Neural cell (in vitro differentiated cells): ENCODE results near the gene NME4. TPM values are rescaled to one million over a fixed set of nuclear protein-coding genes. Genes with fewer than 3 reads are reported as not detected.

Experiments
- H2AFZ ChIP-seq: fragments of 200-600, 300-800 bp; sonication (generic), shearing (Covaris generic); 2 replicates; pipeline ENCODE4 v1.6.0; 2014; ENCODE audit warnings: low read depth, mild to moderate bottlenecking, antibody characterized with exemption, low read length, moderate library complexity
- H3F3A ChIP-seq: fragments of 200-600 bp; shearing (Covaris generic); 2 replicates; pipeline ENCODE4 v1.6.1; 2016; ENCODE audit warnings: mild to moderate bottlenecking, moderate library complexity, mixed read lengths, antibody characterized with exemption, low read length; ENCODE audit not compliant: insufficient read depth, poor library complexity, severe bottlenecking
- H3K27ac ChIP-seq: fragments of 200-600, 300-800 bp; sonication (generic), shearing (Covaris generic); 2 replicates; pipeline ENCODE4 v1.5.1; 2014; ENCODE audit warnings: mild to moderate bottlenecking, low read length, moderate library complexity
- H3K27me3 ChIP-seq: fragments of 300-800, 200-600 bp; sonication (generic), shearing (Covaris generic); 2 replicates; pipeline ENCODE4 v1.6.0; 2014; ENCODE audit warnings: mild to moderate bottlenecking, low read depth, low read length, moderate library complexity; ENCODE audit not compliant: insufficient read depth
- H3K36me3 ChIP-seq: fragments of 300-800, 200-600 bp; sonication (generic), shearing (Covaris generic); 2 replicates; pipeline ENCODE4 v1.5.1; 2014; ENCODE audit warnings: mild to moderate bottlenecking, antibody characterized with exemption, low read length, moderate library complexity; ENCODE audit not compliant: insufficient read depth
- H3K4me2 ChIP-seq: fragments of 300-800, 200-600 bp; sonication (generic), shearing (Covaris generic); 2 replicates; pipeline ENCODE4 v1.6.0; 2014; ENCODE audit warnings: mild to moderate bottlenecking, low read length
- H3K4me3 ChIP-seq: fragments of 300-800, 200-600 bp; sonication (generic), shearing (Covaris generic); 2 replicates; pipeline ENCODE4 v1.5.1; 2014; ENCODE audit warnings: mild to moderate bottlenecking, low read length, moderate library complexity
- H3K79me2 ChIP-seq: fragments of 200-600 bp; shearing (Covaris generic); replicated peaks from 2 replicates; pipeline ENCODE4 v1.6.0; 2014; ENCODE audit warnings: mild to moderate bottlenecking, low read length, moderate library complexity; ENCODE audit not compliant: insufficient read depth
- H3K9ac ChIP-seq: fragments of 300-800, 200-600 bp; sonication (generic), shearing (Covaris generic); 2 replicates; pipeline ENCODE4 v1.6.1; 2016; ENCODE audit warnings: mild to moderate bottlenecking, low read length, mixed read lengths
- H3K9me2 ChIP-seq: fragments of 200-600 bp; shearing (Covaris generic); 2 replicates; pipeline ENCODE4 v1.6.1; 2016; ENCODE audit warnings: mild to moderate bottlenecking, low read length, mixed read lengths; ENCODE audit not compliant: insufficient read depth
- H3K9me3 ChIP-seq: fragments of 200-600, 300-800 bp; sonication (generic), shearing (Covaris generic); 2 replicates; pipeline ENCODE4 v1.6.1; 2016; ENCODE audit warnings: mild to moderate bottlenecking, mixed run types, low read length, moderate library complexity, mixed read lengths
- H4K20me1 ChIP-seq: fragments of 200-600 bp; shearing (Covaris generic); 2 replicates; pipeline ENCODE4 v1.6.1; 2016; ENCODE audit warnings: mild to moderate bottlenecking, mixed run types; ENCODE audit not compliant: insufficient read depth
- CTCF ChIP-seq: fragments of 450-650 bp; IDR thresholded peaks from 2 replicates; pipeline ENCODE4 v1.5.1; 2014; ENCODE audit warnings: antibody characterized with exemption, mild to moderate bottlenecking, moderate library complexity; ENCODE audit not compliant: poor library complexity, severe bottlenecking
- EP300 ChIP-seq: fragments of 450-650 bp; conservative IDR thresholded peaks from 2 replicates; pipeline ENCODE4 v1.6.1; 2014; ENCODE audit warnings: antibody characterized with exemption, mild to moderate bottlenecking, moderate library complexity; ENCODE audit not compliant: poor library complexity, severe bottlenecking
- EZH2 ChIP-seq: fragments of 200-600, 300-800 bp; shearing (Covaris generic), sonication (generic); IDR thresholded peaks from 2 replicates; pipeline ENCODE4 v1.6.1; 2014; ENCODE audit warnings: antibody characterized with exemption, low read length, borderline replicate concordance, mild to moderate bottlenecking; ENCODE audit not compliant: insufficient read depth, poor library complexity, severe bottlenecking
- MXI1 ChIP-seq: fragments of 450-650 bp; conservative IDR thresholded peaks from 2 replicates; pipeline ENCODE4 v1.6.1; 2014; ENCODE audit warnings: antibody characterized with exemption, mild to moderate bottlenecking; ENCODE audit not compliant: poor library complexity, severe bottlenecking
- POLR2AphosphoS5 ChIP-seq: IDR thresholded peaks from 2 replicates; pipeline ENCODE4 v1.6.1; 2012
- RAD21 ChIP-seq: fragments of 450-650 bp; conservative IDR thresholded peaks from 2 replicates; pipeline ENCODE4 v1.6.1; 2014; ENCODE audit warnings: antibody characterized with exemption, mild to moderate bottlenecking, moderate library complexity
- REST ChIP-seq: IDR thresholded peaks from 2 replicates; pipeline ENCODE4 v1.6.1; 2012; ENCODE audit warnings: borderline replicate concordance
- SMC3 ChIP-seq: fragments of 450-650 bp; conservative IDR thresholded peaks from 2 replicates; pipeline ENCODE4 v1.6.1; 2014; ENCODE audit warnings: antibody characterized with exemption, mild to moderate bottlenecking, moderate library complexity; ENCODE audit not compliant: poor library complexity
- TAF1 ChIP-seq: IDR thresholded peaks from 2 replicates; pipeline ENCODE4 v1.6.1; 2012; ENCODE audit warnings: low read depth
- polyA plus RNA-seq: library from polyadenylated mRNA; depleted of rRNA; stranded (reverse); fragments of >200 nt; gene quantifications from 2 replicates; pipeline ENCODE4 v1.2.3, GENCODE V29; 2014

NME4 gene
- polyA plus RNA-seq, 1 donor from 2014 or later = 65.2 TPM

- Histone ChIP-seq H4K20me1 (no peaks in the 10 kb centered on the region), H3K9me2 (no peaks in the 10 kb centered on the region), H2AFZ (no peak overlapping the region), H3K9ac (no peak overlapping the region), H3K79me2 (no peaks in the 10 kb centered on the region), H3K4me2 (no peak overlapping the region), H3F3A (no peaks in the 10 kb centered on the region), H3K27me3 (no peaks in the 10 kb centered on the region), H3K27ac (no peak overlapping the region), H3K36me3 (no peaks in the 10 kb centered on the region), H3K4me3 (no peak overlapping the region), H3K9me3 (no peaks in the 10 kb centered on the region)
- TF ChIP-seq EZH2 (no peak), SMC3 (no peak), TAF1 (no peak), REST (no peak), EP300 (no peak), POLR2AphosphoS5 (no peak), RAD21 (no peak), CTCF (no peak), MXI1 (no peak)
These were observed 29.6 kb upstream of the NME4 start for GRCh38 chr16:367333-367903.

- Histone ChIP-seq H3K79me2 (no peaks in the 10 kb centered on the region), H3K4me3 (peak overlapping the region; percentile 61), H3K4me2 (no peak overlapping the region), H4K20me1 (no peaks in the 10 kb centered on the region), H3K27me3 (no peaks in the 10 kb centered on the region), H3K9ac (no peak overlapping the region), H3F3A (no peaks in the 10 kb centered on the region), H2AFZ (no peak overlapping the region), H3K36me3 (no peaks in the 10 kb centered on the region), H3K9me3 (no peaks in the 10 kb centered on the region), H3K9me2 (no peaks in the 10 kb centered on the region), H3K27ac (no peak overlapping the region)
- TF ChIP-seq POLR2AphosphoS5 (no peak), TAF1 (no peak), SMC3 (no peak), MXI1 (no peak), CTCF (no peak), EZH2 (no peak), REST (no peak), EP300 (no peak)
These were observed 28.4 kb upstream of the NME4 start for GRCh38 chr16:368388-369158.
